OCI-LY7 (cell line): Measurements from ENCODE around the gene ZBTB49. TPM values are rescaled to one million over a fixed set of nuclear protein-coding genes. Genes with fewer than 3 reads are reported as not detected.
A peak's percentile ranks its signal among the peaks of the same experiment; 100 is the strongest.
"Not testable (repeated sequence)": the region's sequence is repeated elsewhere in the genome, so short reads cannot be mapped to it uniquely, and the experiment has no call there.

Experiments used
- BruUV-seq: library from RNA; stranded (reverse); fragments of 400-500 nt; replicated peaks from 2 replicates; lab custom pipeline; 2021; lab: Mats Ljungman, UMichigan
- CTCF ChIA-PET: fragments of 300-600 bp; sonication (Branson Sonifier 250); formaldehyde crosslinking; loops from one replicate; lab custom pipeline; 2022; ENCODE audit warnings: antibody characterized with exemption; ENCODE audit not compliant: unreplicated experiment; lab: Charles Lee
- POLR2A ChIA-PET: fragments of 300-600 bp; sonication (Branson Sonifier 250); formaldehyde crosslinking; loops from one replicate; lab custom pipeline; 2022; ENCODE audit warnings: antibody characterized with exemption; lab: Charles Lee
- DNase-seq: peaks from one replicate; pipeline ENCODE4 v3.0.0-alpha.2; 2015; ENCODE audit warnings: low spot score
- H2AFZ ChIP-seq: fragments of 200-600 bp; sonication (generic), shearing (Covaris generic); 2 replicates; pipeline ENCODE4 v1.6.1; 2014; ENCODE audit warnings: mild to moderate bottlenecking, antibody characterized with exemption, low read length, moderate library complexity
- H3K27ac ChIP-seq: fragments of 200-600 bp; sonication (generic); 2 replicates; pipeline ENCODE4 v1.5.1; 2014; ENCODE audit warnings: mixed run types, low read depth, mild to moderate bottlenecking, moderate library complexity, low read length, inconsistent platforms; ENCODE audit not compliant: poor library complexity, severe bottlenecking
- H3K36me3 ChIP-seq: fragments of 200-600 bp; sonication (generic); 2 replicates; pipeline ENCODE4 v1.6.1; 2014; ENCODE audit warnings: mild to moderate bottlenecking, antibody characterized with exemption, low read length, moderate library complexity, mixed read lengths; ENCODE audit not compliant: insufficient read depth
- H3K4me1 ChIP-seq: fragments of 200-600 bp; sonication (generic); 2 replicates; pipeline ENCODE4 v1.5.1; 2014; ENCODE audit warnings: mild to moderate bottlenecking, low read length; ENCODE audit not compliant: insufficient read depth, poor library complexity, severe bottlenecking
- H3K4me2 ChIP-seq: fragments of 200-600 bp; sonication (generic); 2 replicates; pipeline ENCODE4 v1.6.1; 2014; ENCODE audit warnings: mild to moderate bottlenecking, low read length
- H3K4me3 ChIP-seq: fragments of 200-600 bp; sonication (generic); 2 replicates; pipeline ENCODE4 v1.5.1; 2014; ENCODE audit warnings: mild to moderate bottlenecking, low read depth, low read length; ENCODE audit not compliant: poor library complexity, severe bottlenecking
- H3K79me2 ChIP-seq: fragments of 200-600 bp; sonication (generic); 2 replicates; pipeline ENCODE4 v1.6.1; 2016; ENCODE audit warnings: low read depth, mild to moderate bottlenecking, low read length, moderate library complexity, mixed read lengths; ENCODE audit not compliant: insufficient read depth
- H3K9me2 ChIP-seq: fragments of 200-600 bp; sonication (generic); 2 replicates; pipeline ENCODE4 v1.6.1; 2016; ENCODE audit warnings: mild to moderate bottlenecking, low read length, mixed read lengths; ENCODE audit not compliant: insufficient read depth
- H3K9me3 ChIP-seq: fragments of 200-600 bp; sonication (generic); 2 replicates; pipeline ENCODE4 v1.6.1; 2014; ENCODE audit warnings: mild to moderate bottlenecking, mixed run types, low read length, mixed read lengths
- H4K20me1 ChIP-seq: fragments of 200-600 bp; sonication (generic); 2 replicates; pipeline ENCODE4 v1.6.1; 2014; ENCODE audit warnings: mild to moderate bottlenecking, antibody characterized with exemption, low read length, moderate library complexity, mixed read lengths; ENCODE audit not compliant: insufficient read depth
- EZH2phosphoT487 ChIP-seq: fragments of 200-600 bp; sonication (generic); IDR thresholded peaks from 2 replicates; pipeline ENCODE4 v1.6.1; 2018; ENCODE audit warnings: low read depth, borderline replicate concordance, mild to moderate bottlenecking, mixed run types, antibody characterized with exemption, low read length, moderate library complexity, mixed read lengths
- intact Hi-C: fragments of 100-400 bp; cut with micrococcal nuclease; formaldehyde crosslinking; loops from one replicate; pipeline ENCODE4 v1.10.0; 2022; ENCODE audit not compliant: unreplicated experiment
- total RNA-seq, 2 experiments: library from RNA; depleted of rRNA in 1 of 2; stranded (reverse); fragments of >200 nt in 1 of 2; shearing (Covaris generic) in 1 of 2; gene quantifications; 2 replicates each; pipeline ENCODE4 v1.2.3, GENCODE V29; 2014 to 2022
- TF ChIP-seq, protein P1 (sequence below): fragments of 200-600 bp; sonication (generic); conservative IDR thresholded peaks from 2 replicates; pipeline ENCODE4 v1.5.1; 2014; ENCODE audit warnings: mild to moderate bottlenecking, antibody characterized with exemption, low read length, moderate library complexity, mixed read lengths

Gene ZBTB49
- total RNA-seq, 2 experiments from 2014 or later = 6.5 to 8.7 TPM

GRCh38 chr4:4254199-4254598 lies 35.9 kb upstream of the ZBTB49 start:
- Histone ChIP-seq H3K9me2 (no peaks in the 10 kb centered on the region), H3K4me2 (no peak overlapping the region), H3K79me2 (no peaks in the 10 kb centered on the region), H3K4me3 (no peak overlapping the region), H3K9me3 (peaks cover 8% of the 10 kb centered on the region; the same call in 1 of the 2 replicates), H3K27ac (no peak overlapping the region), H3K36me3 (no peaks in the 10 kb centered on the region), H4K20me1 (no peaks in the 10 kb centered on the region), H3K4me1 (no peaks in the 10 kb centered on the region), H2AFZ (no peak overlapping the region)
- CTCF ChIA-PET = interaction anchor here (1.0 kb wide), 1 partner anchor 82 kb away, joined by 3 read pairs; no protein-coding TSS in a partner anchor
- POLR2A ChIA-PET = no interaction called here
- intact Hi-C loops = loop anchor here (10.0 kb wide), 1 partner anchor 291 kb away; the partner anchor contains the start of gene STX18
- no peak for DNase-seq
- no peak for TF ChIP-seq EZH2phosphoT487
- TF ChIP-seq, protein P1, sequence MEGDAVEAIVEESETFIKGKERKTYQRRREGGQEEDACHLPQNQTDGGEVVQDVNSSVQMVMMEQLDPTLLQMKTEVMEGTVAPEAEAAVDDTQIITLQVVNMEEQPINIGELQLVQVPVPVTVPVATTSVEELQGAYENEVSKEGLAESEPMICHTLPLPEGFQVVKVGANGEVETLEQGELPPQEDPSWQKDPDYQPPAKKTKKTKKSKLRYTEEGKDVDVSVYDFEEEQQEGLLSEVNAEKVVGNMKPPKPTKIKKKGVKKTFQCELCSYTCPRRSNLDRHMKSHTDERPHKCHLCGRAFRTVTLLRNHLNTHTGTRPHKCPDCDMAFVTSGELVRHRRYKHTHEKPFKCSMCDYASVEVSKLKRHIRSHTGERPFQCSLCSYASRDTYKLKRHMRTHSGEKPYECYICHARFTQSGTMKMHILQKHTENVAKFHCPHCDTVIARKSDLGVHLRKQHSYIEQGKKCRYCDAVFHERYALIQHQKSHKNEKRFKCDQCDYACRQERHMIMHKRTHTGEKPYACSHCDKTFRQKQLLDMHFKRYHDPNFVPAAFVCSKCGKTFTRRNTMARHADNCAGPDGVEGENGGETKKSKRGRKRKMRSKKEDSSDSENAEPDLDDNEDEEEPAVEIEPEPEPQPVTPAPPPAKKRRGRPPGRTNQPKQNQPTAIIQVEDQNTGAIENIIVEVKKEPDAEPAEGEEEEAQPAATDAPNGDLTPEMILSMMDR = no peak
- no TSS peak for BruUV-seq

DNA sequence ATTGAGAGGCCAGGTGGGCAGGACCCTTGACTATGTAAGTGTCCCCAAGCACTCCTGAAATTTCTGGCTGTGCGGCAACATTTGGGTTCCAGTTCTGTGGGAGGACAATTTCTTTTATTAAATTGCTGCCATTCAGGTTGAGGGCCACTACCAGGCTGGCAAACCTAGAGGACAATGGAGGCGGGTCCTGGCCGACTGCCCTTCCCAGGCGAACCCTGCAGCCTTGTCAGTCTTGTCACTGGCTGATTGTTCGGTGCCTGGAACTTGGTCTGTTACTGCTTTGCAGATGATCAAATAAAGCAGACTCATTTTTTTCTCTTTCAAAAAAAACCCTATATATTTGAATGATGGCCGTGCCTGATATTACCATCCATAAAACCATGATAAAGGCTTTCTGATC lies 35.4 kb upstream of the ZBTB49 start:
- Histone ChIP-seq H3K79me2 (no peaks in the 10 kb centered on the region), H3K4me1 (no peaks in the 10 kb centered on the region), H4K20me1 (no peaks in the 10 kb centered on the region), H3K27ac (no peak overlapping the region), H2AFZ (no peak overlapping the region), H3K9me2 (no peaks in the 10 kb centered on the region), H3K4me2 (no peak overlapping the region), H3K36me3 (no peaks in the 10 kb centered on the region), H3K9me3 (peaks cover 8% of the 10 kb centered on the region; the same call in 1 of the 2 replicates), H3K4me3 (no peak overlapping the region)
- intact Hi-C loops = loop anchor here (10.0 kb wide), 1 partner anchor 290 kb away; the partner anchor contains the start of gene STX18
- BruUV-seq = no TSS peak
- TF ChIP-seq EZH2phosphoT487 = no peak
- TF ChIP-seq, protein P1 = no peak
- ChIA-PET POLR2A (no interaction called here), CTCF (interaction anchor here (1.0 kb wide), 1 partner anchor 82 kb away, joined by 3 read pairs; no protein-coding TSS in a partner anchor)
- no peak for DNase-seq

DNA sequence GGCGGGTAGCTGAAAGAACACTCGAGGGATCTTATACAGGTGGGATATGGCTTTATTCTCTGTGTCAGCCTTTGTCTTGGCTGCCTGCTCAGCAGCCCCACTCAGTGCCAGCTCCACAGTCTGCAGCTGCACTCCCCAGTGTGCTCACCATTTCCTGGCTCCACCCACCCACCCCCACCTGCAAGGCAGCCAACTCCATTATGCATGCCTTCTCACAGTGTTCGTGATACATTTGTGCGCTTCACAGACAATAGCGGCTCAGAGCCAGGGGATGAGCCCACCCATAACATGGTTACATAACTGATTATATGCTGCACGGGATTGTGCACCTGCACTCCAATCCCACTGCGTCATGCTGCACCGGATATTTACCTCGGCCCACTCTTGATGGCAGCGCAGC lies 33.3 kb upstream of the ZBTB49 start:
- ChIA-PET POLR2A (interaction anchor here (0.5 to 1.3 kb wide), 2 partner anchors 9 to 262 kb away, joined by 3 to 4 read pairs; partner anchors contain the start of gene TMEM128), CTCF (no interaction called here)
- H3K9me3 ChIP-seq = peaks cover 8% of the 10 kb centered on the region; the same call in 1 of the 2 replicates
- no peak overlapping the region for H3K27ac ChIP-seq
- BruUV-seq = no TSS peak
- no peak overlapping the region for H2AFZ ChIP-seq
- TF ChIP-seq, protein P1 = no peak
- no peak for TF ChIP-seq EZH2phosphoT487
- peaks cover 3% of the 10 kb centered on the region for H3K4me1 ChIP-seq
- H4K20me1 ChIP-seq = no peaks in the 10 kb centered on the region
- intact Hi-C loops = loop anchor here (10.0 kb wide), 1 partner anchor 288 kb away; the partner anchor contains the start of gene STX18
- DNase-seq = peak; percentile 24
- no peaks in the 10 kb centered on the region for H3K9me2 ChIP-seq
- H3K4me2 ChIP-seq = no peak overlapping the region
- no peaks in the 10 kb centered on the region for H3K36me3 ChIP-seq
- no peak overlapping the region for H3K4me3 ChIP-seq
- no peaks in the 10 kb centered on the region for H3K79me2 ChIP-seq

DNA sequence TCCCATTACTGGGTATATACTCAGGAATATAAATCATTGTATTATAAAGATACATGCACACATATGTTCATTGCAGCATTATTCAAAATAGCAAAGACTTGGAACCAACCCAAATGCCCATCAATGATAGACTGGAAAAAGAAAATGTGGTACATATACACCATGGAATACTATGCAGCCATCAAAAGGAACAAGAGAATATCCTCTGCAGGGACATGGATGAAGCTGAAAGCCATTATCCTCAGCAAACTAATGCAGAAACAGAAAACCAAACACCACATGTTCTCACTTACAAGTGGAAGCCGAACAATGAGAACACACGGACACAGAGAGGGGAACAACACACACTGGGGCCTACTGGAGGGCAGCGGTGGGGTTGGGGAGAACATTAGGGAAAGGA lies 32.3 kb upstream of the ZBTB49 start:
- BruUV-seq, CTCF ChIA-PET, H3K4me3 ChIP-seq: not testable (repeated sequence)

More for the DNA sequence above, 32.3 kb upstream of the ZBTB49 start:
- H2AFZ ChIP-seq, H3K4me2 ChIP-seq, H3K27ac ChIP-seq, H3K4me1 ChIP-seq, H3K36me3 ChIP-seq, H3K9me2 ChIP-seq, H4K20me1 ChIP-seq, H3K9me3 ChIP-seq, H3K79me2 ChIP-seq, DNase-seq: not testable (repeated sequence)
- POLR2A ChIA-PET = interaction anchor here (0.6 to 1.5 kb wide), 3 partner anchors 10 to 73 kb away, joined by 3 to 5 read pairs (median 3); partner anchors contain the start of gene TMEM128
- intact Hi-C loops = loop anchor here (10.0 kb wide), 1 partner anchor 287 kb away; the partner anchor contains the start of gene STX18
